ENCODE measurements around the gene ADCY10. TPM values are rescaled to one million over a fixed set of nuclear protein-coding genes. Genes with fewer than 3 reads are reported as not detected.

The ADCY10 gene
- total and polyA plus RNA-seq, 7 donors: 0.14 to 0.92 (median 0.28) TPM; not detected in 2

DNA sequence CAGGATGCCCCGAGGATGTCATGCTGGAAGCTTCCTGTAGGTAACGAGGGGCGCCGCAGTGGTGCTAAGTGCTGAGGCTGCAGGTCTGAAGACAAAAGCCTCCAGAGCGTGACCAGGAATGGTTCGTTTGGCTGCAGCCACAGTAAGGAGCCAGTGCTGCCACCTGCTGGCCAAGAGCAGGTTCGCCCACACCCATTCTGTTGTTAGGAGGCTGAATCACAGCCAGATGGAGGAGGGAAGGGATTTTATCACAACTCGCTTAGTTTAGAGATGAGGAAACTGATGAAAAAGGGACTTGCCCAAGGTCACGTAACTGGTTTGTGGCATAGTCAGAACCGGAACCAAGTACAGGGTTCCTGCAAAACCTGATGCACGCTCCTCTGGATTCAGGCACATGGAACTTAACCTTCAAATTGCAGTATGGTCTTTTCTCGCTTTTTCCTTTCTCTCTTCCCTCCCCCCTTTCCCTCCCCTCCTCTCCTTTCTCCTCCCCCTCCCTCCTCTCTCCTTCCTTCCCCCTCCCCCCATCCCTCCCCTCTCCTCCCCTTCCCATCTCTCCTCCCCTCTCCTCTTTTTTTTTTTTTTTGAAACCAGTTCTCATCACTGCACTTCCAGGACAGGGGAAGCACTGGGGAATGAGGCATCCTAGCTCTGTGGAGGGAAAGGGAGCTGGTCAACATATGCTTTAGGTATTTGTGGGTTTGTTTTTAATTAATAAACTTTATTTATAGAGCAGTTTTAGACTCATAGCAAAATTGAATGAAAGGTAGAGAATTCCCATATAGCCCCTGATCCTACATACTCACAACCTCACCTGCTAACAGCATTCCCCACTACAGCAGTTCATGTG is 110.4 kb downstream of the ADCY10 start:
- Histone ChIP-seq H3K27me3 (no peaks in the 10 kb centered on the region), H3K4me3 (no peak overlapping the region), H3K27ac (no peak overlapping the region), H3K36me3 (no peaks in the 10 kb centered on the region), H3K4me1 (peaks cover 0 to 6% (median 0%) of the 10 kb centered on the region in 4 donors), H3K9me3 (no peaks in the 10 kb centered on the region)
- WGBS, 2 donors: 9 to 11% methylated on average over 12 of the region's 12 CpGs
- intact Hi-C loops (cut with DNase I): loop anchor here (2.0 kb wide), 1 partner anchor 81 kb away; no protein-coding TSS in a partner anchor
- TF ChIP-seq POLR2A (IDR thresholded peaks at IDR 0.05) (no peak), POLR2AphosphoS5 (IDR thresholded peaks at IDR 0.05) (peak in 3 of 4 donors; percentile 56 to 58 (median 56))
- TF ChIP-seq, protein P1, sequence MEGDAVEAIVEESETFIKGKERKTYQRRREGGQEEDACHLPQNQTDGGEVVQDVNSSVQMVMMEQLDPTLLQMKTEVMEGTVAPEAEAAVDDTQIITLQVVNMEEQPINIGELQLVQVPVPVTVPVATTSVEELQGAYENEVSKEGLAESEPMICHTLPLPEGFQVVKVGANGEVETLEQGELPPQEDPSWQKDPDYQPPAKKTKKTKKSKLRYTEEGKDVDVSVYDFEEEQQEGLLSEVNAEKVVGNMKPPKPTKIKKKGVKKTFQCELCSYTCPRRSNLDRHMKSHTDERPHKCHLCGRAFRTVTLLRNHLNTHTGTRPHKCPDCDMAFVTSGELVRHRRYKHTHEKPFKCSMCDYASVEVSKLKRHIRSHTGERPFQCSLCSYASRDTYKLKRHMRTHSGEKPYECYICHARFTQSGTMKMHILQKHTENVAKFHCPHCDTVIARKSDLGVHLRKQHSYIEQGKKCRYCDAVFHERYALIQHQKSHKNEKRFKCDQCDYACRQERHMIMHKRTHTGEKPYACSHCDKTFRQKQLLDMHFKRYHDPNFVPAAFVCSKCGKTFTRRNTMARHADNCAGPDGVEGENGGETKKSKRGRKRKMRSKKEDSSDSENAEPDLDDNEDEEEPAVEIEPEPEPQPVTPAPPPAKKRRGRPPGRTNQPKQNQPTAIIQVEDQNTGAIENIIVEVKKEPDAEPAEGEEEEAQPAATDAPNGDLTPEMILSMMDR (IDR thresholded peaks at IDR 0.05): peak; percentile 73 to 92 (median 88)
- DNase-seq: peak; percentile 96

DNA sequence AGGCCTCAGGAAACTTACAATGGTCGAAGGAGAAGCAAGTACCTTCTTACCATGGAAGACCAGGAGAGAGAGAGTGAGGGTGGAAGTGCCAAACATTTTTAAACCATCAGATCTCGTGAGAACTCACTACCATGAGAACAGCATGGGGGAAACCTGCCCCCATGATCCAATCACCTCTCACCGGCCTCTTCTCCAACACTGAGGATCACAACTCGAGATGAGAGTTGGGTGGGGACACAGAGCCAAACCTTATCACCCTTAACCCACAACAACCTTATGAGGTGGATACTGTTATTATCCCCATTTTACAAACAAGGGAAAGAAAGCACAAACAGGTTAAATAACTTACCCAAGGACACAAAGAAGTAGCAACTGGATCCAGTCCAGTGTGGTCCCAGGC is 111.7 kb downstream of the ADCY10 start:
- H3K4me3 ChIP-seq: no peak overlapping the region
- TF ChIP-seq, protein P1 (IDR thresholded peaks at IDR 0.05): no peak
- TF ChIP-seq POLR2A (IDR thresholded peaks at IDR 0.05): no peak
- peaks cover 0 to 11% (median 4%) of the 10 kb centered on the region in 4 donors for H3K4me1 ChIP-seq
- DNase-seq: no peak
- no peaks in the 10 kb centered on the region for H3K9me3 ChIP-seq
- no peak overlapping the region for H3K27ac ChIP-seq
- no peaks in the 10 kb centered on the region for H3K27me3 ChIP-seq
- intact Hi-C loops (cut with DNase I): loop anchor here (2.0 kb wide), 1 partner anchor 79 kb away; no protein-coding TSS in a partner anchor
- 95 to 97% methylated on average over 4 of the region's 4 CpGs for WGBS, 2 donors
- H3K36me3 ChIP-seq: no peaks in the 10 kb centered on the region

DNA sequence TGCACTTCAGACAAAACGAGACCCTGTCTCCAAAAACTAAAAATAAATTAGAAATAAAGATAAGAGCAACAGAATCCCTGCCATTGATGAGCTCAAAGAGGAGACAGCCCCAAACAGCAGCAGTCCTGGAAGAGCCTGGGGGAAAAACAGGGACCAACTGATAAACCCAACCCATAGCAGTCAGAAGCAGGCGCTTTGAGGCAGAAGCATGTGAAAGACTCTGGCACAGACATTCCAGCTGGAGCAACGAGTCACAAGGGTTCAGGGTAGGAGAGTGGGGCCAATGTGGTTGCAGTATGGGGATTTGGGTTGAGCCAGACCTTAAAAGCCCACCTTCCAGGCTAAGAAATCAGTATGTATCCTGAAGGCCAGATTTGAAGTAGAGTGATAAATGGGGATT is 113.7 kb downstream of the ADCY10 start:
- no peak overlapping the region for H3K4me3 ChIP-seq
- TF ChIP-seq, protein P1 (IDR thresholded peaks at IDR 0.05): no peak
- TF ChIP-seq EP300 (IDR thresholded peaks at IDR 0.05) (no peak), POLR2A (IDR thresholded peaks at IDR 0.05) (no peak), POLR2AphosphoS5 (IDR thresholded peaks at IDR 0.05) (no peak)
- H3K4me1 ChIP-seq: peaks cover 0 to 23% (median 16%) of the 10 kb centered on the region in 4 donors
- no peak overlapping the region for H3K27ac ChIP-seq
- 70% methylated on average over 3 of the region's 3 CpGs for WGBS, 2 donors
- intact Hi-C loops (cut with DNase I): no loop called here
- no peaks in the 10 kb centered on the region for H3K27me3 ChIP-seq
- H3K9me3 ChIP-seq: no peaks in the 10 kb centered on the region
- DNase-seq: no peak
- H3K36me3 ChIP-seq: no peaks in the 10 kb centered on the region

DNA sequence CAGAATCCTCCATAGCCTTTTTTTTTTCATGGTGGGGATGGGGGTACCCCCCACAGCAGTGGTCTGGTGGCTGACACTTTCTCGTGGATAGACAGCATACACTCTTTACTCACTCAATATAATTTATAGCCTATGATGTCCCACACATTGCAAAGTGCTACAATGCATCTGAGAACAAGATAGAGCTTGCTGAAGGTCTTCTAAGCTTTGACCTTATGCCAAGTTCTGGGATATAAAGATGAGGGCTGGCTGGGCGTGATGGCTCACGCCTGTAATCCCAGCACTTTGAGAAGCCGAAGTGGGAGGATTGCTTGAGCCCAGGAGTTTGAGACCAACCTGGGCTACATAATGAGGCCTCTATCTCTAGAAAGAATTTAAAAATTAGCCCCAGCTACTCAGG is 114.2 kb downstream of the ADCY10 start:
- Histone ChIP-seq H3K4me3 (no peak overlapping the region), H3K9me3 (no peaks in the 10 kb centered on the region), H3K4me1 (peaks cover 0 to 23% (median 16%) of the 10 kb centered on the region in 4 donors), H3K36me3 (no peaks in the 10 kb centered on the region), H3K27ac (no peak overlapping the region), H3K27me3 (no peaks in the 10 kb centered on the region)
- 37 to 67% methylated on average over 4 of the region's 4 CpGs for WGBS, 2 donors
- intact Hi-C loops (cut with DNase I): no loop called here
- TF ChIP-seq, protein P1 (IDR thresholded peaks at IDR 0.05): no peak
- TF ChIP-seq POLR2A (IDR thresholded peaks at IDR 0.05) (no peak), POLR2AphosphoS5 (IDR thresholded peaks at IDR 0.05) (no peak), EP300 (IDR thresholded peaks at IDR 0.05) (no peak)
- no peak for DNase-seq

Measured in sigmoid colon (tissue), 7 donors.